Breast epithelium (tissue), 3 donors: Measurements from ENCODE around the gene ACOX3.

ENCODE experiments used
- CTCF ChIP-seq, 3 donors: fragments of 450-650 bp; IDR thresholded peaks; one replicate each; pipeline ENCODE4 v1.5.1; 2016 to 2017; ENCODE audit warnings: antibody characterized with exemption in 3 of 3, mild to moderate bottlenecking in 3 of 3, moderate library complexity in 3 of 3
- POLR2A ChIP-seq: fragments of 450-650 bp; IDR thresholded peaks from one replicate; pipeline ENCODE4 v1.6.1; 2016; ENCODE audit warnings: antibody characterized with exemption, mild to moderate bottlenecking, moderate library complexity
- POLR2AphosphoS5 ChIP-seq, 3 donors: sonication (generic); formaldehyde crosslinking; IDR thresholded peaks; one replicate each; pipeline ENCODE4 v1.6.1; 2017; ENCODE audit warnings: antibody characterized with exemption in 3 of 3

GRCh38 chr4:8439914-8440491 lies 520 bp downstream of the ACOX3 start:
- no peak for TF ChIP-seq CTCF (IDR thresholded peaks at IDR 0.05)
- no peak for TF ChIP-seq POLR2A
- TF ChIP-seq POLR2AphosphoS5 (IDR thresholded peaks at IDR 0.05) = no peak
